IMR-90 (cell line): Measurements from ENCODE around the gene PRUNE2.

ENCODE experiments used
- BHLHE40 ChIP-seq: fragments of 150-350 bp; IDR thresholded peaks from 2 replicates; pipeline ENCODE4 v1.6.1; 2016; ENCODE audit warnings: mild to moderate bottlenecking, low read depth, low read length
- CEBPB ChIP-seq: IDR thresholded peaks from 2 replicates; pipeline ENCODE4 v1.6.1; 2012; ENCODE audit warnings: low read depth, low read length, improper control_type of control experiment
- FOS ChIP-seq: fragments of 150-350 bp; IDR thresholded peaks from 2 replicates; pipeline ENCODE4 v1.6.1; 2016; ENCODE audit warnings: low read depth, low read length
- MAZ ChIP-seq: IDR thresholded peaks from 2 replicates; pipeline ENCODE4 v1.6.1; 2012; ENCODE audit warnings: low read depth, mild to moderate bottlenecking, low read length, improper control_type of control experiment, moderate library complexity, borderline replicate concordance
- POLR2A ChIP-seq: IDR thresholded peaks from 2 replicates; pipeline ENCODE4 v1.6.1; 2012; ENCODE audit warnings: mild to moderate bottlenecking, low read depth, low read length
- RAD21 ChIP-seq: IDR thresholded peaks from 2 replicates; pipeline ENCODE4 v1.6.1; 2012; ENCODE audit warnings: low read length, improper control_type of control experiment
- RFX5 ChIP-seq: IDR thresholded peaks from 2 replicates; pipeline ENCODE4 v1.8.0; 2012; ENCODE audit warnings: low read depth, mild to moderate bottlenecking, low read length, moderate library complexity
- SMC3 ChIP-seq: fragments of 150-350 bp; IDR thresholded peaks from 2 replicates; pipeline ENCODE4 v1.6.1; 2016; ENCODE audit warnings: low read depth, mild to moderate bottlenecking, antibody characterized with exemption, low read length, moderate library complexity
- TF ChIP-seq, protein P1 (sequence below): conservative IDR thresholded peaks from 2 replicates; pipeline ENCODE4 v1.5.1; 2012; ENCODE audit warnings: mild to moderate bottlenecking, low read depth, low read length, improper control_type of control experiment
- TF ChIP-seq, protein P2 (sequence below): fragments of 150-350 bp; IDR thresholded peaks from 2 replicates; pipeline ENCODE4 v1.6.1; 2017; ENCODE audit warnings: mild to moderate bottlenecking, antibody characterized with exemption, low read length, low read depth
- TF ChIP-seq, protein P3 (sequence below): fragments of 150-350 bp; IDR thresholded peaks from 2 replicates; pipeline ENCODE4 v1.6.1; 2016; ENCODE audit warnings: low read depth, mild to moderate bottlenecking, low read length, moderate library complexity, borderline replicate concordance

DNA sequence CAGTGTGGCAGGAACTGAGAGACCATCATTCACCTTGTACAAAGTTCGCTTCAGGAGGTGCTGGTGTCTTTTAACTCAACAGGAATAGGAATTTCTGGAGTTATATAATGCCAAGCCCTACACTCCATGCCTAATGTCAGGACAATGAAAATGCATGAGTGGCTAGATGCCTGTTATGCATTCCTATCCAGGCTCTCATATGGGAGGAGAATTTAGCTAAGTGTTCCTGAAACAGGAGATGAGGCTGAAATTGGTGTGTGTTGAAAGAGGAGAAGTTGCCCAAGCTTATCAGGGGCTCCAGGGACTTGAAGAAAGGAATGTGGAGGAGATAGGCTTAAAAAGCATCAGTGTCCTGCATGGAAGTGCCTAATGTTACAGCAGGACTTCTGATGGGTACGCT lies 26.8 kb upstream of the PRUNE2 start:
- TF ChIP-seq, protein P1, sequence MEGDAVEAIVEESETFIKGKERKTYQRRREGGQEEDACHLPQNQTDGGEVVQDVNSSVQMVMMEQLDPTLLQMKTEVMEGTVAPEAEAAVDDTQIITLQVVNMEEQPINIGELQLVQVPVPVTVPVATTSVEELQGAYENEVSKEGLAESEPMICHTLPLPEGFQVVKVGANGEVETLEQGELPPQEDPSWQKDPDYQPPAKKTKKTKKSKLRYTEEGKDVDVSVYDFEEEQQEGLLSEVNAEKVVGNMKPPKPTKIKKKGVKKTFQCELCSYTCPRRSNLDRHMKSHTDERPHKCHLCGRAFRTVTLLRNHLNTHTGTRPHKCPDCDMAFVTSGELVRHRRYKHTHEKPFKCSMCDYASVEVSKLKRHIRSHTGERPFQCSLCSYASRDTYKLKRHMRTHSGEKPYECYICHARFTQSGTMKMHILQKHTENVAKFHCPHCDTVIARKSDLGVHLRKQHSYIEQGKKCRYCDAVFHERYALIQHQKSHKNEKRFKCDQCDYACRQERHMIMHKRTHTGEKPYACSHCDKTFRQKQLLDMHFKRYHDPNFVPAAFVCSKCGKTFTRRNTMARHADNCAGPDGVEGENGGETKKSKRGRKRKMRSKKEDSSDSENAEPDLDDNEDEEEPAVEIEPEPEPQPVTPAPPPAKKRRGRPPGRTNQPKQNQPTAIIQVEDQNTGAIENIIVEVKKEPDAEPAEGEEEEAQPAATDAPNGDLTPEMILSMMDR, result no peak
- TF ChIP-seq, protein P2, sequence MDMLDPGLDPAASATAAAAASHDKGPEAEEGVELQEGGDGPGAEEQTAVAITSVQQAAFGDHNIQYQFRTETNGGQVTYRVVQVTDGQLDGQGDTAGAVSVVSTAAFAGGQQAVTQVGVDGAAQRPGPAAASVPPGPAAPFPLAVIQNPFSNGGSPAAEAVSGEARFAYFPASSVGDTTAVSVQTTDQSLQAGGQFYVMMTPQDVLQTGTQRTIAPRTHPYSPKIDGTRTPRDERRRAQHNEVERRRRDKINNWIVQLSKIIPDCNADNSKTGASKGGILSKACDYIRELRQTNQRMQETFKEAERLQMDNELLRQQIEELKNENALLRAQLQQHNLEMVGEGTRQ, result no peak
- no peak for TF ChIP-seq RAD21
- no peak for TF ChIP-seq BHLHE40
- no peak for TF ChIP-seq POLR2A
- TF ChIP-seq SMC3, result no peak
- TF ChIP-seq RFX5, result no peak
- TF ChIP-seq FOS, result no peak
- no peak for TF ChIP-seq CEBPB
- TF ChIP-seq MAZ, result no peak
- TF ChIP-seq, protein P3, sequence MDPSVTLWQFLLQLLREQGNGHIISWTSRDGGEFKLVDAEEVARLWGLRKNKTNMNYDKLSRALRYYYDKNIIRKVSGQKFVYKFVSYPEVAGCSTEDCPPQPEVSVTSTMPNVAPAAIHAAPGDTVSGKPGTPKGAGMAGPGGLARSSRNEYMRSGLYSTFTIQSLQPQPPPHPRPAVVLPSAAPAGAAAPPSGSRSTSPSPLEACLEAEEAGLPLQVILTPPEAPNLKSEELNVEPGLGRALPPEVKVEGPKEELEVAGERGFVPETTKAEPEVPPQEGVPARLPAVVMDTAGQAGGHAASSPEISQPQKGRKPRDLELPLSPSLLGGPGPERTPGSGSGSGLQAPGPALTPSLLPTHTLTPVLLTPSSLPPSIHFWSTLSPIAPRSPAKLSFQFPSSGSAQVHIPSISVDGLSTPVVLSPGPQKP, result no peak
